Erythroblast (primary cell): Measurements from ENCODE around the gene MBNL2.

Experiments
- GATA1 ChIP-seq: IDR thresholded peaks from 2 replicates; pipeline ENCODE4 v1.6.1; 2011; ENCODE audit warnings: low read depth, mild to moderate bottlenecking, control low read depth, low read length, moderate library complexity
- POLR2A ChIP-seq: IDR thresholded peaks from 2 replicates; pipeline ENCODE4 v1.6.1; 2011; ENCODE audit warnings: mild to moderate bottlenecking, low read length

DNA sequence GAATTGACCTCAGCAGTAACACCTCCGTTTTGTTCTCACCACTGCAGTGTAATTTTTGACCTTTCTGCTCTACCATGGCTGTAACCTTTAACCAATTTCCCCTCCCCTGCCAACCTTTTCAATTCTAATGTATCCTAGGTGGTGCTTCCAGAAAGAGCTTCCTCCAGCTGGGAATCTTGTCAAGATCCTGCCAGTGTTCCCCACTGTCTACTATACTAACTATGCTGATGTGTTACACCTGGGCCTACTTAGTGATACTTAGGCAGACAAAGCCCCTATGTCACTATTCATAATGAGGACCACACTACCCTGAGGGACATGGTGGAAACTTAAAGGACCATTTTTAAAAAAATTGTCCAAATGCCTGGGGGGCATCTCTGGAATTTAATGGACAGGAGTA is 41.0 kb downstream of the MBNL2 start:
- TF ChIP-seq POLR2A, result no peak
- no peak for TF ChIP-seq GATA1
